ENCODE data around the gene LIPH. TPM values are rescaled to one million over a fixed set of nuclear protein-coding genes. Genes with fewer than 3 reads are reported as not detected.

The LIPH gene
- total and polyA plus RNA-seq, 10 of the 15 experiments (the other 5 are each of a cell fraction or from before 2014, with no cell fraction given): 2.2 to 11.1 (median 5.4) TPM

DNA sequence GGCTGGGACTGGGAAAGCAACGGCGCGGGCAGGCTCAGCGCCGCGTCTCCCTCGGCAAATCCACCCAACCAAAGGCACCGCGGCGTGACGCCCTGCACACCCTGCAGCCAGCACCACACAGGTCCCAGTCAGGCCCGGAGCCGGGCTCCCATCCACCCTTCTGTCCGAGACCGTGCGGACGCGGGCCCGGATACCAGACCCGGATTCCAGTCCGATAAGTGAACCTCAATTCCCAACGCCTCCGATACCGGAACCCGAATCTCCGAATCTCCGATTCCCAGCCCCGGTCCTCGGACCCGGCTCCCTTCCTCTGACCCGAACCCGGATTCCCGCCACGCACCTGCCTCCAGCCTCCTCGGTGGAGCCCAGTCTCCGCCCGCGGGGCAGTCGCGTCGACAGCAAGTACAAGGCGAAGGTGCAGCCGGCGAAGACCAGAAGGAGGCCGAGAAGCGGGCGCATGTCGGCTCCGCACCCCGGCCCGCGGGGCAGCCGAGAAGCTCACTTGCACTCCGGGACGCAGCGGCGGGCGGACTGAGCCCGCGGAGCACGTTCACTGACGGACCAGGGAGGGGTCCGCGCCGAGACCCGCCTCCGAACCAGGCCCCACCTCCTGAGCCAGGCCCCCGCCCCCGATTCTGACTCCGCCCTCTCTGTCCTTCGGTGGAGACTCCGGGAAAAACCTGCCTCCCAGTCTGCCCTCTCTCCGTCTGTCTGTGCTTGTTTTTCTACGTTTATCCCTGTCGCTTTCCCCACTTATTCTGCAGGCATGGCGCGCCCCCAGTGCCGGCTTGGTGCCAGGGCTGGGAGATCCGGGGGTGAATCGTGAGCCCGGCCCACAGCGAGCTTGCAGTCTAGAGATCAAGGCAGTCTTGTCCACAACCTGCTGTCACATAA lies 53.6 kb downstream of the LIPH start, which contains the start of gene TMEM41A (continued):
- TF ChIP-seq RELB (IDR thresholded peaks at IDR 0.05; ENCODE audit: low read depth) (peak; percentile 97), HCFC1 (IDR thresholded peaks at IDR 0.05; ENCODE audit: low read length) (peak; percentile 92), RB1 (IDR thresholded peaks at IDR 0.05; ENCODE audit: borderline replicate concordance) (peak; percentile 95; the same call in 1 of the 2 replicates), SMAD1 (IDR thresholded peaks at IDR 0.05; ENCODE audit: low read depth, partially characterized antibody) (no peak), GABPA (IDR thresholded peaks at IDR 0.05; ENCODE audit: low read depth) (peak; percentile 88), ZNF592 (IDR thresholded peaks at IDR 0.05) (no peak), BMI1 (IDR thresholded peaks at IDR 0.05; ENCODE audit: borderline replicate concordance) (no peak), SUPT20H (IDR thresholded peaks at IDR 0.05; ENCODE audit: borderline replicate concordance, control insufficient read depth, low read depth, low read length) (no peak), KAT2A (conservative IDR thresholded peaks at IDR 0.05; ENCODE audit: control insufficient read depth, low read depth, low read length) (no peak), KDM1A (IDR thresholded peaks at IDR 0.05; ENCODE audit: borderline replicate concordance) (no peak), EZH2 (IDR thresholded peaks at IDR 0.05; ENCODE audit: borderline replicate concordance, control insufficient read depth, low read depth, low read length) (no peak), GATAD2B (conservative IDR thresholded peaks at IDR 0.05; ENCODE audit: low read depth) (peak; percentile 84), MTA2 (IDR thresholded peaks at IDR 0.05; ENCODE audit: low read depth) (0 out of 2 replicates have a peak, but pooled peaks have one; percentile 11), ZZZ3 (IDR thresholded peaks at IDR 0.05; ENCODE audit: control insufficient read depth, insufficient read length, low read depth) (no peak), IKZF2 (IDR thresholded peaks at IDR 0.05) (peak in 1 of 2 experiments; percentile 55; a peak in 1 of 4 replicates)
- TF ChIP-seq, protein P1, sequence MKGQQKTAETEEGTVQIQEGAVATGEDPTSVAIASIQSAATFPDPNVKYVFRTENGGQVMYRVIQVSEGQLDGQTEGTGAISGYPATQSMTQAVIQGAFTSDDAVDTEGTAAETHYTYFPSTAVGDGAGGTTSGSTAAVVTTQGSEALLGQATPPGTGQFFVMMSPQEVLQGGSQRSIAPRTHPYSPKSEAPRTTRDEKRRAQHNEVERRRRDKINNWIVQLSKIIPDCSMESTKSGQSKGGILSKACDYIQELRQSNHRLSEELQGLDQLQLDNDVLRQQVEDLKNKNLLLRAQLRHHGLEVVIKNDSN (IDR thresholded peaks at IDR 0.05; ENCODE audit: borderline replicate concordance, extremely low read length, insufficient read depth, low read depth, low read length): peak; percentile 44
- TF ChIP-seq, protein P2, sequence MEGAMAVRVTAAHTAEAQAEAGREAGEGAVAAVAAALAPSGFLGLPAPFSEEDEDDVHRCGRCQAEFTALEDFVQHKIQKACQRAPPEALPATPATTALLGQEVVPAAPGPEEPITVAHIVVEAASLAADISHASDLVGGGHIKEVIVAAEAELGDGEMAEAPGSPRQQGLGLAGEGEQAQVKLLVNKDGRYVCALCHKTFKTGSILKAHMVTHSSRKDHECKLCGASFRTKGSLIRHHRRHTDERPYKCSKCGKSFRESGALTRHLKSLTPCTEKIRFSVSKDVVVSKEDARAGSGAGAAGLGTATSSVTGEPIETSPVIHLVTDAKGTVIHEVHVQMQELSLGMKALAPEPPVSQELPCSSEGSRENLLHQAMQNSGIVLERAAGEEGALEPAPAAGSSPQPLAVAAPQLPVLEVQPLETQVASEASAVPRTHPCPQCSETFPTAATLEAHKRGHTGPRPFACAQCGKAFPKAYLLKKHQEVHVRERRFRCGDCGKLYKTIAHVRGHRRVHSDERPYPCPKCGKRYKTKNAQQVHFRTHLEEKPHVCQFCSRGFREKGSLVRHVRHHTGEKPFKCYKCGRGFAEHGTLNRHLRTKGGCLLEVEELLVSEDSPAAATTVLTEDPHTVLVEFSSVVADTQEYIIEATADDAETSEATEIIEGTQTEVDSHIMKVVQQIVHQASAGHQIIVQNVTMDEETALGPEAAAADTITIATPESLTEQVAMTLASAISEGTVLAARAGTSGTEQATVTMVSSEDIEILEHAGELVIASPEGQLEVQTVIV (IDR thresholded peaks at IDR 0.05; ENCODE audit: borderline replicate concordance, partially characterized antibody): peak; percentile 57

Measured in GM12878 (cell line).